Lower lobe of right lung (tissue), 2 donors: Measurements from ENCODE around the gene CCDC152. TPM values are rescaled to one million over a fixed set of nuclear protein-coding genes. Genes with fewer than 3 reads are reported as not detected.

Source experiments
- ATAC-seq, 2 donors: fragments of 200-7000 bp; cut with Tn5 transposase; one replicate each; pipeline ENCODE4 v1.9.1; 2020 to 2022; ENCODE audit warnings: mild to moderate bottlenecking in 2 of 2, moderate library complexity in 2 of 2
- DNase-seq: peaks from one replicate; pipeline ENCODE4 v3.0.0-alpha.2; 2020
- H3K27ac ChIP-seq: fragments of 200-600 bp; one replicate; pipeline ENCODE4 v1.8.0; 2022
- H3K27me3 ChIP-seq: fragments of 200-600 bp; one replicate; pipeline ENCODE4 v1.8.0; 2022; ENCODE audit warnings: low read depth
- H3K36me3 ChIP-seq: fragments of 200-600 bp; one replicate; pipeline ENCODE4 v1.8.0; 2022; ENCODE audit warnings: mild to moderate bottlenecking
- H3K4me1 ChIP-seq: fragments of 200-600 bp; one replicate; pipeline ENCODE4 v1.8.0; 2022
- H3K4me3 ChIP-seq: fragments of 200-600 bp; one replicate; pipeline ENCODE4 v1.8.0; 2022; ENCODE audit warnings: mild to moderate bottlenecking
- H3K9me3 ChIP-seq: fragments of 200-600 bp; one replicate; pipeline ENCODE4 v1.8.0; 2022
- intact Hi-C: fragments of 100-400 bp; cut with DNase I; formaldehyde crosslinking; loops from one replicate; pipeline ENCODE4 v1.11.0; 2022
- total RNA-seq: library from RNA; stranded (reverse); fragmentation: NEBNext Ultra II Directional; extraction: Animal tissue kit (Norgen Biotek cat#: 25700); gene quantifications from one replicate; pipeline ENCODE4 v1.2.1, GENCODE V29; 2021
- TF ChIP-seq, protein P1 (sequence below): fragments of 200-600 bp; IDR thresholded peaks from one replicate; pipeline ENCODE4 v1.8.0; 2022; ENCODE audit warnings: antibody characterized with exemption, mild to moderate bottlenecking
- donor health status: DM: no; HTN: yes; CAD: no; lungs with severe emphysema.

Gene CCDC152
- total RNA-seq, 1 donor from 2014 or later, result 1.3 TPM

DNA sequence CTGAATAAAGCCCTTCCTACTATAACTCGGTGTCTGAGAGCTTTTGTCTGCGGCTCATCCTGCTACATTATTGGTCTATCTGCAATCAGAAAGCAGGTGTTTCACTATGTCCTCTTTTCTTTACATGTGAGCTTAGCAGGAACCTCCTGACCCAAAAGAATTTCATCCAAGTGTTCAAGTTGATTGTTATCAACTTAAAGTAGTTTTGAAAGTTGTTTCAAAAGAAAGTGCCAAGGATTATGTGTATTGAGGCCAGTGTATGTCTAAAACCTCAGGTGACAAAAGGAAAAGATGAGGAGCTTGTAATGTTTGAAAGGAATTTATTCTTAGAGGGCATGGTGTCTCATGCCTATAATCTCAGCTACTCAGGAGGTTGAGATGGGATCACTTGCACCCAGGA is 63.1 kb downstream of the CCDC152 start:
- Histone ChIP-seq H3K4me3 (no peak overlapping the region), H3K27ac (no peak overlapping the region), H3K4me1 (no peaks in the 10 kb centered on the region), H3K36me3 (no peaks in the 10 kb centered on the region), H3K27me3 (no peaks in the 10 kb centered on the region), H3K9me3 (no peaks in the 10 kb centered on the region)
- TF ChIP-seq, protein P1, sequence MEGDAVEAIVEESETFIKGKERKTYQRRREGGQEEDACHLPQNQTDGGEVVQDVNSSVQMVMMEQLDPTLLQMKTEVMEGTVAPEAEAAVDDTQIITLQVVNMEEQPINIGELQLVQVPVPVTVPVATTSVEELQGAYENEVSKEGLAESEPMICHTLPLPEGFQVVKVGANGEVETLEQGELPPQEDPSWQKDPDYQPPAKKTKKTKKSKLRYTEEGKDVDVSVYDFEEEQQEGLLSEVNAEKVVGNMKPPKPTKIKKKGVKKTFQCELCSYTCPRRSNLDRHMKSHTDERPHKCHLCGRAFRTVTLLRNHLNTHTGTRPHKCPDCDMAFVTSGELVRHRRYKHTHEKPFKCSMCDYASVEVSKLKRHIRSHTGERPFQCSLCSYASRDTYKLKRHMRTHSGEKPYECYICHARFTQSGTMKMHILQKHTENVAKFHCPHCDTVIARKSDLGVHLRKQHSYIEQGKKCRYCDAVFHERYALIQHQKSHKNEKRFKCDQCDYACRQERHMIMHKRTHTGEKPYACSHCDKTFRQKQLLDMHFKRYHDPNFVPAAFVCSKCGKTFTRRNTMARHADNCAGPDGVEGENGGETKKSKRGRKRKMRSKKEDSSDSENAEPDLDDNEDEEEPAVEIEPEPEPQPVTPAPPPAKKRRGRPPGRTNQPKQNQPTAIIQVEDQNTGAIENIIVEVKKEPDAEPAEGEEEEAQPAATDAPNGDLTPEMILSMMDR, result no peak
- ATAC-seq (peak; percentile 41 to 61), DNase-seq (no peak)
- intact Hi-C loops, result no loop called here

DNA sequence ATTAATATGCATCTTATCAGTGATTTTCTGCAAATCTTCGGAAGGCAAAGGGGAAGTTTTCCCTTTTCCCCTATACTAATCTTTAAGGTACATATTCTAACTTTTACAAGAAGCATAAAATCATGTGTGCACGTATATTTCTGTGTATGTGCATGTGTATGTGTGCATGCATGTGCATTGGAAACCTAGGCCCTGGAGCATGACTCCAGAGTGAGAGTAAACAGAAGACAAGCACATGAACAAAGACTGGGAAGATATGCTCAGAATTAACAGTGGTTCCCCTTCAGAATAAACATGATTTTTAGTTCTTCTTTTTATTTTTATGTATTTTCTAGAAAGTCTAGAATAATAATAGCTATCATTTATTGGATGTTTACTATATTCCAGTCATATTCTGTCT is 65.9 kb downstream of the CCDC152 start:
- intact Hi-C loops, result no loop called here
- H3K4me3 ChIP-seq, result no peak overlapping the region
- no peak overlapping the region for H3K27ac ChIP-seq
- peaks cover 9% of the 10 kb centered on the region for H3K4me1 ChIP-seq
- no peak for ATAC-seq
- H3K36me3 ChIP-seq, result no peaks in the 10 kb centered on the region
- H3K9me3 ChIP-seq, result no peaks in the 10 kb centered on the region
- H3K27me3 ChIP-seq, result no peaks in the 10 kb centered on the region
- no peak for DNase-seq
- TF ChIP-seq, protein P1, result no peak

DNA sequence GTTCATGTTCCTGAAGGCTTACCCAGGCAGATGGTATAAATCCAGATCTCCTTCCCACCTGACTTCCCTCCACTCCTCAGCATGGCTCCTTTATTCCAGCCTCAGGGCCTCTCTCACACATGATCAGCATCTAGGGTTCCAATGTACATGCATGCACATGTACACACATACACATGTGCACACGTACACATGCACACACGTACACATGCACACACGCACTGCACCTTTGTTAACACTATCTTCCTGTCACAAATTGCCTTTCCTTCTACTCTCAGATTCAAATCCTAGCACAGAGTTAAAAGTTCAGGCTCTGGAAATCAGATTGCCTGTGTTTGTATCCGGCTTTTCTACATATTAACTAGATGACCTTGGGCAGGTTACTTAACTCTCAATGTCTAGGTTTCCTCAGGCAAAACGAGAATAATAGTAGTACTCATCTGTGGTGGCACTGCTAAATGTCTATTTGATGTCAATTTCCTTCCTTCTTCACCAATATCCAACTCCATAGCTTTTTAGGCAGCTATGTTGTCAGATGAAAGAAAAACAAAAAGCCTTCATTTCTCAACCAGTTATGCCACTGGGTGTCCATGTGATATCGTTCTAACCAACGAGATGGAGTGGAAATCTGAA is 67.8 kb downstream of the CCDC152 start:
- DNase-seq (no peak), ATAC-seq (no peak)
- intact Hi-C loops, result no loop called here

DNA sequence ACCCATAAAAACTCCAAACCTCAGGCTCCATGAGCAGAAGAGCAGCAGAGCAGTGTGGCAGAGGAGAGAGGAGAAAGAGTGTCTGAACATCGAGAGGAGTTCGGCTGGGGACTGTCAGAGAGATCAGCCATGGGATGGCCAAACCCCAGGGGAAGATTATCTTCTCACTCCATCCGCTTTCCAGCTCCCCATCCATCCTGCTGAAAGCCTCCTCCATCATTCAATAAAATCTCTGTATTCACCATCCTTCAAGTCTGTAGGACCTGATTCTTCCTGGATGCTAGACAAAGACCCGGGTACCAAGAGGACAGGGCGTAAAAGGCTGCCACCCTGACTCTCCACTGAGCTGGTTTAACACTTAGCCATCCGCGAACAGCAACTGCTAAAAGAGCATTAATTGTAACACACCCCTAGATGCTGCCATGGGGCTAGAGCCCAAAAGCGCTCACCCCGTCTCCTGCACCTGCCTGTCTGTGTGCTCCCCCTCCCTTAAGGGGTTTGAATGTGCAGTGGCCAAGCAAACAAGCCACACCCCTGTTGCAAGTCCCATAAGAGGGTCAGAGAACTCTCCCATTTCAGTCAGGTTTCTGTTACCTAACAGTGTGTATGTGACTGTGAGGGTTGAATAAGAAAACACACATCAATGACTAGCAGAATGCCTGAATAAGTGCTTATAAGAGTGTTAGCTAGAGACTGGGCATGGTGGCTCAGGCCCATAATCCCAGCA is 69.0 kb downstream of the CCDC152 start:
- ATAC-seq (peak; percentile 87 to 91), DNase-seq (no peak)
- Histone ChIP-seq H3K36me3 (no peaks in the 10 kb centered on the region), H3K9me3 (no peaks in the 10 kb centered on the region), H3K4me1 (peaks cover 9% of the 10 kb centered on the region), H3K27me3 (no peaks in the 10 kb centered on the region), H3K27ac (no peak overlapping the region), H3K4me3 (no peak overlapping the region)
- intact Hi-C loops, result no loop called here
- TF ChIP-seq, protein P1, result no peak

More for the DNA sequence above, 67.8 kb downstream of the CCDC152 start:
- Histone ChIP-seq H3K27me3 (no peaks in the 10 kb centered on the region), H3K4me3 (no peak overlapping the region), H3K27ac (no peak overlapping the region), H3K9me3 (no peaks in the 10 kb centered on the region), H3K4me1 (peaks cover 9% of the 10 kb centered on the region), H3K36me3 (no peaks in the 10 kb centered on the region)
- TF ChIP-seq, protein P1, result no peak

DNA sequence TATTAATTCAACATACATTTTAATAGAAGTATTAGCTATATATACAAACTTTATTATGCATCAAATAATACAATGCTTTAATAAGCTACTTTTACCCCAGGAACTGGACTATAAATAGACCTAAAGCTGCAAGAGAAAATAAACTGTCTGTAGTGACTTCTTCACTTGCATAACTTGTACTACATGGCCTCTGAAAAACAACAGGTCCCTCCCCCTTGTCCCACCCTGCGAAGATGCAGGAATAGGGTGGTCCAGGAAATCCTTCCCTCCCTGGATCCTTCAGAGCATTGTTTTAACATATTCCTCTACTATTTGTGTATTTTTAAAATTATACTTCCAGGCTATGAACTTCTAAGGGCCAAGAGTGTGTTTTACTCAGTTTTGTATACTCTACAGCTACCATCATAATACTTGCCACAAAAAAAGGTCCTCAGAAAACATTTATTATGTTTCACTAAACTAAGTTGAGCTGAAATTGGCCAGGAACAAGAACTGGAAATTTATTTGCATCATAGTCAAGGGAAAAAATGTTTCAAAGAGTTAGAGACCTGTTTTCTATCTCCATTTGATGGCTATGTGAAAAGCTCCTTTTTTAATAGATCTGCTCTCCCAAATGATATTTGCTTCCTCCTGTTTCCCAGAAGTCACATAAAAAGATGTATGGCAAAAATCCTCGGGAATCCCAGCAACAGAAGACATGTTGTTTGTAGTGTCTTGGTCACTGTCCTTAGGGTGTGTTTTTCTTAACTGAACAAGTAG is 70.3 kb downstream of the CCDC152 start:
- Histone ChIP-seq H3K27ac (no peak overlapping the region), H3K27me3 (no peaks in the 10 kb centered on the region), H3K36me3 (no peaks in the 10 kb centered on the region), H3K4me1 (peaks cover 9% of the 10 kb centered on the region), H3K4me3 (no peak overlapping the region), H3K9me3 (no peaks in the 10 kb centered on the region)
- DNase-seq (no peak), ATAC-seq (no peak)
- TF ChIP-seq, protein P1, result no peak
- intact Hi-C loops, result no loop called here
